ENCODE data around the gene GMPPA.

The GMPPA gene

GRCh38 chr2:219506802-219507526, 8.3 kb downstream of the GMPPA start:
- no peak for DNase-seq (ENCODE audit: low read depth)

GRCh38 chr2:219507581-219508443, 9.1 kb downstream of the GMPPA start:
- DNase-seq (ENCODE audit: low read depth), result no peak

- DNase-seq (ENCODE audit: low read depth), result no peak
Observed at GRCh38 chr2:219508444-219508734, 9.7 kb downstream of the GMPPA start.

- DNase-seq (ENCODE audit: low read depth), result no peak
Observed at GRCh38 chr2:219508971-219509779, 10.5 kb downstream of the GMPPA start.

GRCh38 chr2:219509780-219510511, 11.3 kb downstream of the GMPPA start:
- DNase-seq (ENCODE audit: low read depth), result no peak

- no peak for DNase-seq (ENCODE audit: low read depth)
Observed at GRCh38 chr2:219510512-219511135, 11.9 kb downstream of the GMPPA start.

- no peak for DNase-seq (ENCODE audit: low read depth)
Observed at GRCh38 chr2:219511547-219512325, 13.0 kb downstream of the GMPPA start.

GRCh38 chr2:219512524-219513216, 14.0 kb downstream of the GMPPA start:
- DNase-seq (ENCODE audit: low read depth), result no peak

GRCh38 chr2:219513787-219514186, 15.1 kb downstream of the GMPPA start:
- no peak for DNase-seq (ENCODE audit: low read depth)

GRCh38 chr2:219514196-219514761, 15.6 kb downstream of the GMPPA start, which contains the start of gene ASIC4:
Gene ASIC4 (plus strand): TSS chr2:219514482. CDS start chr2:219514725, 243 bp downstream.
- DNase-seq (ENCODE audit: low read depth), result no peak

- DNase-seq (ENCODE audit: low read depth), result no peak
Observed at GRCh38 chr2:219514836-219515235, 16.1 kb downstream of the GMPPA start.

- DNase-seq (ENCODE audit: low read depth), result no peak
Observed at GRCh38 chr2:219515874-219516629, 17.4 kb downstream of the GMPPA start.

GRCh38 chr2:219516888-219517287, 18.2 kb downstream of the GMPPA start:
- no peak for DNase-seq (ENCODE audit: low read depth)

GRCh38 chr2:219517954-219518778, 19.5 kb downstream of the GMPPA start:
- no peak for DNase-seq (ENCODE audit: low read depth)

- DNase-seq (ENCODE audit: low read depth), result no peak
Observed at GRCh38 chr2:219519526-219519916, 20.8 kb downstream of the GMPPA start.

GRCh38 chr2:219520079-219520478, 21.4 kb downstream of the GMPPA start:
- no peak for DNase-seq (ENCODE audit: low read depth)

- no peak for DNase-seq (ENCODE audit: low read depth)
Observed at GRCh38 chr2:219521066-219521880, 22.6 kb downstream of the GMPPA start.

Measured in non-pigmented ciliary epithelial cell (primary cell).